NAMALWA (cell line): Measurements from ENCODE around the gene RMC1.
"Not testable (repeated sequence)": the region's sequence is repeated elsewhere in the genome, so short reads cannot be mapped to it uniquely, and the experiment has no call there.

Experiments
- DNase-seq: peaks from one replicate; pipeline ENCODE4 v3.0.0-alpha.2; 2015; ENCODE audit warnings: low spot score

The RMC1 gene

DNA sequence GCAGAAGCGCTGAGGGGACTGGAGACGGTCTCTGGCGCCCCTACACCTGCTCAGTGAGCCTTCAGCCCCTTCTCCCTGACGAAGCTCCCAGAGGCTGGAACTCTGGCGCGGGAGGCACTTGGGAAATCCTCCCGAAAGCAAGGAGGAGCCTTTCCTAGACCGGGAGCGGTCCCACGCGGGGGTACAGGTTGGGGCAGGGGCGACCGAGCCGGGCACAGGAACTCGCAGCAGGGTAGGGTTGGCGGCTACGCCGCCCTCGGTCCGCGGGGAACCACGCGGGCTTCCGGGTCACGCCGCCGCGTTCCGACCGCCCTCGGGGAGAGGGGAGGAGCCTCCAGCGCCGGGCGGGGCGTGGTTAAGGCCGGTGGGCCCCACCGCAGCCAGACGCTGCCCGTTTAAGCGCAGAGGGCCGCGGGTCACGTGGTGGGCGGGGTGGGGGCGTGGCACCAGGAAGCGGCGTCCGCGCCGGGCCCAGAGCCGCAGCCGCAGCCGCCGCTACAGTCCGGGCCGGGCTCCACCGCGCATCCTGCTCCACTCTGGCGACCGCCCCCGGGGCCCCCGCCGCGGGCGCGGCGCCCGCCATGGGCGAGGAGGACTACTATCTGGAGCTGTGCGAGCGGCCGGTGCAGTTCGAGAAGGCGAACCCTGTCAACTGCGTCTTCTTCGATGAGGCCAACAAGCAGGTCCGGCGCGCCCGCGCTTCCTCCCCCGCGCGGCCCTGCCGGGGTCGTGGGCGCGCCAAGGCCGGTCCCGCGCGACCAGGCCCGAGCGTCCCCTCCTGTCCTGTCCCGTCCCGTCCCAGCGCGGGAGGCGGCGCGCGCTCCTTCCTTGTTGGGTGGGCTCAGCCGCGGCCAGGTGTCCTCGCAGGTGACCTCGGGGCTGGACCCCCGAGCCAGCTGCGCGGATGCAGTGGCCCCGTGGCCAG is at the start of gene RMC1:
RMC1 (plus strand) TSS at position 474 of the 925 bp plus-strand sequence; CDS start at position 582, 108 bp downstream.
- DNase-seq, result peak; percentile 94

- peak; percentile 38 for DNase-seq
Measured at GRCh38 chr18:23453680-23454058, 49.6 kb upstream of the RMC1 start.

GRCh38 chr18:23456835-23457234 is 46.5 kb upstream of the RMC1 start:
- DNase-seq, result no peak

DNA sequence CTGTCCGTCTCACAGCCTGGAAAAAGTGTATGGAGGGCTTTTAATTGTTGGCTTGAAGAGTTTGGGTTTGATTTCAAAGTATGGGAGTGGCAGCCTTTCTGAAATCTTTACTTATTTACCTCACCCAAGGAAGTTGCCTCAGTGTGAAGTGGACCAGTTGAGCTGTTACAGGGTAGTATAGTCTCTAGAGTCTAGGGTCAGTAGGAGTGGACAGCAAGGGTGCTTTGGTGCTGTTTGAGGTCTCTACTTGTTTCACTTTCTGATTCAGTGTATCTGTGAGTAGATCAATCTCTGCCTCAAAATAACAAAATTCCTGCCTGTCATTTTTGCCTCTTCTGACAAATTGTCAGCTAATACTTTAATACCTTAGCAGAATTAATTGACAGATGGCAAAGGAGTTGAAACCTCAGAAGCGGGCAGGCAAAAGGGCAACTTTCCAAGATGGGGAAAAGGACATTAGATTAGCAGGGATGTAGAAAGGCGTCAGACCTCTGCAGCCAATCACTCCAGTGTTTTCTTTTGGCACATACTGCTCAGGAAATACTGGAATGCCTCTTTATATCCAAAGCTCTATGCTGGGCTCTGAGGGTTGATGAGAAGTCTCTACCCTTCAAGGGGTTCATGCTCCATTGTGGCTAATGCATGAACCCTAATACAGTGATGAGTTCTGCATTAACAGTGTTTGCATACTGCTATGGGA is 44.3 kb upstream of the RMC1 start:
- DNase-seq, result no peak

DNA sequence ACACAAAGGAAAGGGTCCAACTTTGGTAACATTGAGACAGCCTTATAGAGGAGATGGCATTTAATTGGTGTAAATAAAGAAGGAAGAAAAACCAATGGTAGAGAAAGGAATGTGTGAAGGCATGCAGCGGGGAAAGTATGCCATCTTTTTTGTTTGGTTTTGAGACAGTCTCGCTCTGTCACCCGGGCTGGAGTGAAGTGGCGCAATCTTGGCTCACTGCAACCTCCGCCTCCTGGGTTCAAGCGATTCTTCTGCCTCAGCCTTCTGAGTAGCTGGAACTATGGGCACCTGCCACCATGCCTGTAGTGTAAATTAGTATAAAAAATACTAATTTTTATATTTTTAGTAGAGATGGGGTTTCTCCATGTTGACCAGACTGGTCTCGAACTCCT is 43.8 kb upstream of the RMC1 start:
- DNase-seq, result no peak

DNA sequence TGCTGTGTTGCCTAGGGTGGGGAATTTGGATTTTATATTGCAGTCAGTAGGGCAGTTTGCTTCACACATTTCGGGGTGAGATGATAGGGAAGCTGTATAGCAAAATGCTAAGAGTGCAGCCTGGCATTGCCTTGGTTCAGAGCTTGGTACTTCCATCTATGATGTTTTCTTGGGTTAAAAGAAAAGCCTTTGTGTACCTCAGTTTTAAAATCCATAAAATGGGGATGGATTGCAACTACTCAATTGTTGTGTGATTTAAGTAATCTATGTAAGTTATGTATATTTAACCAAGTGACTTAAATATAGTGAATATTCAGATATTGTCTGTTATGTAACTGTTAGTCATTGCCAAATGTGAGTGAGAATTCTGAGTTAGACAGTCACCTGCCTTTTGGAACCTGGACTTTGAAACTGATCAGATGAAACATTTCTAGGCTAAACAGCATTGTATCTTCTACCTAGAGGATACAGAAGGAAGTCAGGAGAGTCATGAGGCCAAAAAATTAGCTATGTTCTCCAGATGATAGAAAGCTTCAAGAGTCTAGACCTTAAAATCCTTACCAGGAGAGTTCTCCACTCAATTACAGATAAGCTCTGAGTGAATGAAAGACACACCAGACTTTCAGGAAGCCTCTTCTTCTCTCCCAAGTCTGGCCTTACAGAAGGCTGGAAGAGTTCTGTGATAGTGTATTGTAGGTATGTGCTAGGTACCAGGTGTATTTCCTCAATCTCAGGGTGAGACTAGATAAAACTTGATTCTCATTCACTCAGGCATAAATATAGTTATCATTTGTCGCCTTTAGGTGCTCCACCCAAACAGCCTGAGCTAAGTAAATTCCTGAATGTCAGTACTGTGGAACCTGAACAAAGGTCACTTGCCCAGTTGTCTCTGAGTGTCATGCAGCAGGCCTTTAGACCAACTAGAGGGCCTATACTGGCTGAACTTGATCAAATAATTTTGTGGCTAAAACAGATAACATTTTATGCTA is 42.7 kb upstream of the RMC1 start:
- no peak for DNase-seq

DNA sequence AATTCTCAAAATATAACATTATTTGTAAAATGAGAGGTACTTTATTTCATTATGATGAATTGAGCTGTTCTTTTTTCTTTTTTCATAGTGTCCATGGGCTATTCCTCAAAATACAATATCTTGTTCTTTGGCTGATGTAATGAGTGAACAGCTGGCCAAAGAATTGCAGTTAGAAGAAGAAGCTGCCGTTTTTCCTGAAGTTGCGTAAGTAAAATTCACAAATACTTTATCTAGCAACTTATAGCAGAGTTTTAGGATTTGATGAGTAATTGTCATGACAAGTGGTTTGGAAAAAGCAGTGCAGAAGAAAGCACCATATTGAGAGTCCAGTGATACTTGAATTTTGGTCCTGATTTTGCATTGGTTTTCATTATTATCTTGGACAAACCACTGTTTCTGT is 40.4 kb upstream of the RMC1 start:
- no peak for DNase-seq

DNA sequence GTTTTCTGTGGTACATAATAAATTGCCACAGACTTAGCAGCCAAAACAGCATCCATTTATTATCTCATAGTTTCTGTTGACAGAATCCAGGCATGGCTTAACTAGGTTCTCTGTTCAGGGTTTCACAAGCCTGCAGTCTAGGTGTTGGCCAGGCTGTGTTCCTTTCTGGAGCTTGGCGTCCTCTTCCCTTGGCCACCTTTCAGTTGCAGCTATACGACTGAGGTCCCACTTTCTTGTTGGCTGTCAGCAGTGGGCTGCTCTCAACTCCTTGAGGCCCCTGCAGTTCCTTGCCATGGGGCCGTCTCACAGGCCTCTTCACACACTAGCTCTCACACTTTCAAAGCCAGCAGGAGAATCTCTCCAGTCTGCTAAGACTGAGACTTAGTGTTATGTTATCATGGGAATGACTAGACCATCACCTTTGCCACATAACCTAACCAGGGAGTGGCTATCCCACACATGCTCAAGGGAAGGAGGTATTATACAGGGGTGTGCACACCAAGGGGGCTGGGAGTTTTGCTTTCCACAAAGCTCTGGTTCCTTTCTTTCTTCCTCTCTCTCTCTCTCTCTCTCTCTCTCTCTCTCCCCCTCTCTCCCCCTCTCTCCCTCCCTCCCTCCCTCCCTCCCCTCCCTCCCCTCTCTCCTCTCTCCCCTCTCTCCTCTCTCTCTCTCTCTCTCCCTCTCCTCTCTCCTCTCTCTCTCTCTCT is 34.4 kb upstream of the RMC1 start:
- no peak for DNase-seq

- DNase-seq, result no peak
Measured at GRCh38 chr18:23470620-23471387, 32.5 kb upstream of the RMC1 start.

DNA sequence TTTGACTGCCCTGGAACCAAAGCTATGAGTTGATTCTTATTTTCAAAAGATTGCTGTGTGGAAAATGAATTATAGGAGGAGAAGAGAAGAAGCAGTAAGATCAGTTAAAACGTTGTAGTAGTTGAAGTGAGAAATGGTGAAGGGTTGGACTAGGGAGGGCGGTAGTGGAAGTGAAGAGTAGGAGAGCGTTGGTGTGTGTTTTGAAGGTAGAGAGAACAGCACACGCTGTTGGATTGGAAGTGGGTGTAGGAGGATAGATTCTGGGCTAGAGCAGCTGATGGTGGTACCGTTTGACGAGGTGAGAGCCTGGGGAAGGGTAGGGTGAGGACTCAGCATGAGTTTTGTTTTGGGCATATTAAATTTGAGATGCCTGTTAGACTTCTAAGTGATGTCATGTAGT is 31.8 kb upstream of the RMC1 start:
- DNase-seq, result no peak

DNA sequence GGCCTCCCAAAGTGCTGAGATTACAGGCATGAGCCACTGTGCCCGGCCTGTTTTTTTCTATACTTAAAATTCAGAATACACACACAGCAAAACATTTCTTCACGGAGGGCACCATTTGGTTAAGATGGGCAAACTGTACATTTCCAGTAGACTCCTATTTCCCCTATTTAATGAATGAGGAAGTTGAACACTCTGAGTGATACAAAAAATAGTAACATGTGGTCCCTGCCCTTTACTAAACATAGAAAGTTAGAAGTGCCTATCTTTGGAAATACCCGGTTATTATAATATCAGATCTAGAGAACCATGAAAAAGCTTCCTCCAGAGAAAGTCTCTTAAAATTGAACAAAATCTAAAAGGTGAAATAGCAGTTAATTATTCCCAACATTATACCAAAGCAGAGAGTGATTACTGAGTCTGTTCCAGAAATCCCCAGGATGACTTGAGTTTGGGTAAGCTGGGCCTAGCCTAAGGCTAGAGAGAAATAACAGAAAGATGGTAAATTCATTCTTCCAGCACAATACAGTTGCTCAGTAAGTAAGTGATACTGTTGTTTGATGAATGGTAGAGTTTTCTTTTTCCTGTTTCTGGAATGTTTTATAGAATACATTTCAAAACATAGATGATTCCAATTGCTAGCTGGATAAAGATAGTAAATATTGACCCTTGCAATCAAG is 23.3 kb upstream of the RMC1 start:
- DNase-seq, result peak; percentile 39

DNA sequence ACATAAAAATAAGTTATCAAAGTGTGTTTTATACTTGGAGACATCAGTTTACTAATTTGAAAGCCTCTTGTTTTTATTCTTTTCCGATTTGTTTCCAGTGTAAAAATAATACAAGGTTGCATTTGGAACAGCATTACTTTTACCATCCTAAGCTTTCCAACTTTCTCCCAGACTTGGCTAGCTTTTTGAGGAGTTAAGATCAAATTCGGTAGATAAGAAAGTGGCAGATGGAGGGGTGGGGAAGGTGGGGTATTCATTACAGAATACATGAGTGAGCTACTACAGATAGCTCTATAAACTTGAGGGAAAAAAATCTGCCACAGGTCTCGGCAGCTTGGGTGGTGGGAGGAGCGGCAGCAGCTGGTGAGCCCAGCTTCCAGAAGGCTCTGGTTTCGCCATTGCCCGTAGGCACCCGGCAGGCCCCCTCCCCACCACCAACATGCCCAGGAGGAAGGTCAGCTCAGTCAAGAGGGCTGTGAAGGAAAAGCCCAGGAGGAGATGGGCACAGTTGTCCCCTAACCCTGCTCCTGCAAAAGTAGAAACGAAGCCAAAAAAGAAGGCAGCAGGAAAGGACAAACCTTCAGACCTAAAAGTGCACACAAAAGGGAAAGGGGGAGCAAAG is 18.6 kb upstream of the RMC1 start:
- no peak for DNase-seq

GRCh38 chr18:23485386-23485785 is 17.9 kb upstream of the RMC1 start:
- DNase-seq, result no peak

GRCh38 chr18:23487738-23488570 is 15.4 kb upstream of the RMC1 start:
- DNase-seq, result peak; percentile 50

GRCh38 chr18:23489586-23489985 is 13.7 kb upstream of the RMC1 start:
- DNase-seq, result not testable (repeated sequence)

DNA sequence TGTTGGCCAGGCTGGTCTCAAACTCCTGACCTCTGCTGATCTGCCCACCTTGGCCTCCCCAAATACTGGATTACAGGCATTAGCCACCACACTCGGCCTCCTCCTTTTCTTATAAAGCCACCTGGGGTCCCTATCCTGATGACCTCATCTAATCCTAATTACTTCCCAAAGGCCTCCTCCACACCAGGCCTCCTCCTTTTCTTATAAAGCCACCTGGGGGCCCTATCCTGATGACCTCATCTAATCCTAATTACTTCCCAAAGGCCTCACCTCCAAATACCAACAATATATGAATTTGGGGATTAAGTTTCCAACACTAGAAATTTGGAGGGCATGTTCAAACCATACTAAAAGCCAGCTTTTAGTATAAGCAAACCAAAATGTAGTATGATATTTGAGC is 9.7 kb upstream of the RMC1 start:
- DNase-seq, result no peak

- no peak for DNase-seq
Measured at GRCh38 chr18:23494992-23495391, 8.3 kb upstream of the RMC1 start.

DNA sequence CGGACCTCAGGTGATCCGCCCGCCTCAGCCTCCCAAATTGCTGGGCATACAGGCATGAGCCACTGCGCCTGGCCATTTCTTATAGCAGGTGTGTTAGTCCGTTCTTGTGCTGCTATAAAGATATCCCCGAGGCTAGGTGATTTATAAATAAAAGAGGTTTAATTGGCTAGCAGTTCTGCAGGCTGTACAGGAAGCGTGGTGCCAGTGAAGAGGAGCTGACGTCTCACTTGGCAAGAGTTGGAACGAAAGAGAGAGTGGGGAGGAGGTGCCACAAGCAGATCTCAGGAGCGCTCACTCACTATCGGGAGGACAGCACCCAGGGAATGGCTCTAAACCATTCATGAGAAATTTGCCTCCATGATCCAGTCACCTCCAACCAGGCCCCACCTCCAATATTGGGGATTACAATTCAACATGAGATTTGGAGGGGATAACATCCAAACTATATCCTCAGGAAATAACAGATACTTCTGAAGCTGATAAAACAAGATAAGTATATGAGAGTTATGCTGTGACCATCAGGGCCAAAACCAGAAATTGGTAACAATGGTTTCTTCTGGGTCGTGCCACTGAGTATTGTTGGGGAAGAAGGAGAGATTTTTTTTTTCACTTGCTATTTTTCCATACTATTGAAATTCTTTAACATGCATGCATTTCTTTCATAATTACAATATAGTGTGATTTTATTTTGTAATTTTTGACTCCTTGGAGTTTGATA is 7.4 kb upstream of the RMC1 start:
- no peak for DNase-seq
